ENCODE results near the gene CACNA1G.

The CACNA1G gene

GRCh38 chr17:50548831-50549230 is 11.7 kb upstream of the CACNA1G start:
- no peak for DNase-seq (ENCODE audit: low read depth)

- DNase-seq (ENCODE audit: low read depth), result no peak
Observed at GRCh38 chr17:50549256-50549941, 11.1 kb upstream of the CACNA1G start.

GRCh38 chr17:50549969-50550368 is 10.5 kb upstream of the CACNA1G start:
- no peak for DNase-seq (ENCODE audit: low read depth)

- no peak for DNase-seq (ENCODE audit: low read depth)
Observed at GRCh38 chr17:50550661-50551432, 9.7 kb upstream of the CACNA1G start.

- DNase-seq (ENCODE audit: low read depth), result no peak
Observed at GRCh38 chr17:50551433-50551815, 9.1 kb upstream of the CACNA1G start.

GRCh38 chr17:50551884-50552283 is 8.6 kb upstream of the CACNA1G start:
- no peak for DNase-seq (ENCODE audit: low read depth)

- DNase-seq (ENCODE audit: low read depth), result no peak
Observed at GRCh38 chr17:50554201-50554600, 6.3 kb upstream of the CACNA1G start.

- DNase-seq (ENCODE audit: low read depth), result no peak
Observed at GRCh38 chr17:50556803-50557202, 3.7 kb upstream of the CACNA1G start.

- DNase-seq (ENCODE audit: low read depth), result no peak
Observed at GRCh38 chr17:50557630-50558029, 2.9 kb upstream of the CACNA1G start.

GRCh38 chr17:50558091-50558490 is 2.4 kb upstream of the CACNA1G start:
- DNase-seq (ENCODE audit: low read depth), result no peak

GRCh38 chr17:50558581-50558940 is 2.0 kb upstream of the CACNA1G start:
- DNase-seq (ENCODE audit: low read depth), result no peak

GRCh38 chr17:50558941-50559614 is 1.4 kb upstream of the CACNA1G start:
- DNase-seq (ENCODE audit: low read depth), result no peak

GRCh38 chr17:50559674-50560184 is 786 bp upstream of the CACNA1G start:
- DNase-seq (ENCODE audit: low read depth), result no peak

GRCh38 chr17:50560931-50561745 is 623 bp downstream of the CACNA1G start:
- no peak for DNase-seq (ENCODE audit: low read depth)

- no peak for DNase-seq (ENCODE audit: low read depth)
Observed at GRCh38 chr17:50561746-50562141, 1.2 kb downstream of the CACNA1G start.

GRCh38 chr17:50562242-50563091 is 2.0 kb downstream of the CACNA1G start:
- no peak for DNase-seq (ENCODE audit: low read depth)

- no peak for DNase-seq (ENCODE audit: low read depth)
Observed at GRCh38 chr17:50563092-50563511, 2.6 kb downstream of the CACNA1G start.

- DNase-seq (ENCODE audit: low read depth), result no peak
Observed at GRCh38 chr17:50564916-50565315, 4.4 kb downstream of the CACNA1G start.

- DNase-seq (ENCODE audit: low read depth), result no peak
Observed at GRCh38 chr17:50565402-50566350, 5.2 kb downstream of the CACNA1G start.

GRCh38 chr17:50566886-50567285 is 6.4 kb downstream of the CACNA1G start:
- DNase-seq (ENCODE audit: low read depth), result no peak

Data from stimulated activated CD8-positive, alpha-beta memory T cell treated with anti-CD3 and anti-CD28 coated beads, Interleukin-15, amount 100 ng/mL, for 1 hour (primary cell).